HEK293 (cell line): Measurements from ENCODE around the gene TP53AIP1.

ENCODE experiments used
- ZNF501 ChIP-seq: fragments of 450-650 bp; formaldehyde crosslinking; IDR thresholded peaks from 2 replicates; pipeline ENCODE4 v1.5.1; 2016; ENCODE audit warnings: missing biosample characterization, missing genetic modification characterization
- TF ChIP-seq, protein P1 (sequence below): fragments of 450-650 bp; formaldehyde crosslinking; IDR thresholded peaks from 2 replicates; pipeline ENCODE4 v1.5.1; 2016; ENCODE audit warnings: missing biosample characterization, missing genetic modification characterization

The TP53AIP1 gene

DNA sequence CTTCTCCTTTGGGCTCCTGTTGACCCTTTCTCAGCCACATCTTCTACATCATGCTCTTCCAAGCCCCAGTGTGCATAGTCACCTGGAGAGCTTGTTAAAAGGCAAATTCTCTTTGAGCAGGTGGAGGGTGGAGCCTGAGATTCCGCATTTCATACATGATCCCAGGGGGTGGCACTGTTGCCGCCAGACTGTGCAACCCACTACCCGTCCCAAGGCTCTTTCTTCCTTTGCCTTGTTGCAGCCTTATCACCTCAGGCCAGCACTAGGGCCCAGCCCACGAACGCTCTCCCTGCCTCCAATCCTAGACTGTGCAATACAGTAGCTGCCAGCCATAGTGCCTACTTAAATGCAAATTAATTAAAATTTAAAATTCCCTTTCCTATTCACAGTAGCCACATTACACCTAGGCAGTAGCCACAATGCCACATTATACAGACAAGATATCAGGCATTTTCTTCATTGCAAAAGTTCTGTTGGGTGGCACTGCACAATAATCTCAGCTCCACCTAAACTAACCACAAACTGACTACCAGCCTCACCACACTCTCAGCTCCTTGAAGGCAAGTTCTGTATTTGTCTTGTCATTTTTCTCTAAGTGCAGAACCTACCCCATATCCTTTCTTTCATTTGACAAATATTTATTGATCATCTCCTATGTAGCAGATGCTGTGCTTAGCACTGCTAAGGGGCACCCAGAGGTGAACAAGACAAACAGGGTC is 56.1 kb downstream of the TP53AIP1 start (continued):
- no peak for TF ChIP-seq ZNF501 (tag by site-specific recombination)
- TF ChIP-seq, protein P1, sequence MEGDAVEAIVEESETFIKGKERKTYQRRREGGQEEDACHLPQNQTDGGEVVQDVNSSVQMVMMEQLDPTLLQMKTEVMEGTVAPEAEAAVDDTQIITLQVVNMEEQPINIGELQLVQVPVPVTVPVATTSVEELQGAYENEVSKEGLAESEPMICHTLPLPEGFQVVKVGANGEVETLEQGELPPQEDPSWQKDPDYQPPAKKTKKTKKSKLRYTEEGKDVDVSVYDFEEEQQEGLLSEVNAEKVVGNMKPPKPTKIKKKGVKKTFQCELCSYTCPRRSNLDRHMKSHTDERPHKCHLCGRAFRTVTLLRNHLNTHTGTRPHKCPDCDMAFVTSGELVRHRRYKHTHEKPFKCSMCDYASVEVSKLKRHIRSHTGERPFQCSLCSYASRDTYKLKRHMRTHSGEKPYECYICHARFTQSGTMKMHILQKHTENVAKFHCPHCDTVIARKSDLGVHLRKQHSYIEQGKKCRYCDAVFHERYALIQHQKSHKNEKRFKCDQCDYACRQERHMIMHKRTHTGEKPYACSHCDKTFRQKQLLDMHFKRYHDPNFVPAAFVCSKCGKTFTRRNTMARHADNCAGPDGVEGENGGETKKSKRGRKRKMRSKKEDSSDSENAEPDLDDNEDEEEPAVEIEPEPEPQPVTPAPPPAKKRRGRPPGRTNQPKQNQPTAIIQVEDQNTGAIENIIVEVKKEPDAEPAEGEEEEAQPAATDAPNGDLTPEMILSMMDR (tag by site-specific recombination), result 0 out of 2 replicates have a peak, but pooled peaks have one; percentile 20
